ENCODE results near the gene LSAMP.
A peak's percentile ranks its signal among the peaks of the same experiment; 100 is the strongest.

LSAMP gene

GRCh38 chr3:115823083-115823482, 622.2 kb downstream of the LSAMP start:
- no peak overlapping the region for H3K27ac ChIP-seq
- POLR2A ChIA-PET (ENCODE audit: low non-redundant PET) = no interaction called here

GRCh38 chr3:115822579-115822978, 622.7 kb downstream of the LSAMP start:
- ChIA-PET CTCF (no interaction called here), POLR2A (ENCODE audit: low non-redundant PET) (no interaction called here)
- H3K27ac ChIP-seq = no peak overlapping the region
- DNase-seq (ENCODE audit: low spot score) = no peak
- no peak for TF ChIP-seq CTCF (conservative IDR thresholded peaks at IDR 0.05; ENCODE audit: low read depth)

More at GRCh38 chr3:115823083-115823482, 622.2 kb downstream of the LSAMP start:
- no peak for TF ChIP-seq CTCF (conservative IDR thresholded peaks at IDR 0.05; ENCODE audit: low read depth)
- CTCF ChIA-PET = interaction anchor here (1.1 kb wide), 1 partner anchor 13 kb away, joined by 3 read pairs; no protein-coding TSS in a partner anchor
- DNase-seq (ENCODE audit: low spot score) = no peak

- peak; percentile 61 for DNase-seq (ENCODE audit: low spot score)
- TF ChIP-seq CTCF (conservative IDR thresholded peaks at IDR 0.05; ENCODE audit: low read depth) = peak; percentile 97
- no peak overlapping the region for H3K27ac ChIP-seq
- POLR2A ChIA-PET (ENCODE audit: low non-redundant PET) = no interaction called here
- CTCF ChIA-PET = interaction anchor here (0.6 to 1.0 kb wide), 2 partner anchors 35 to 969 kb away, joined by 3 read pairs; no protein-coding TSS in a partner anchor
Measured at GRCh38 chr3:115819785-115820384, 625.4 kb downstream of the LSAMP start.

GRCh38 chr3:115814778-115815380, 630.4 kb downstream of the LSAMP start:
- POLR2A ChIA-PET (ENCODE audit: low non-redundant PET) = no interaction called here
- DNase-seq (ENCODE audit: low spot score) = peak; percentile 62

GRCh38 chr3:115814006-115814405, 631.3 kb downstream of the LSAMP start:
- no peak for TF ChIP-seq CTCF (conservative IDR thresholded peaks at IDR 0.05; ENCODE audit: low read depth)
- ChIA-PET CTCF (interaction anchor here (0.6 kb wide), 1 partner anchor 959 kb away, joined by 4 read pairs; no protein-coding TSS in a partner anchor), POLR2A (ENCODE audit: low non-redundant PET) (no interaction called here)
- DNase-seq (ENCODE audit: low spot score) = no peak
- H3K27ac ChIP-seq = no peak overlapping the region

More at GRCh38 chr3:115814778-115815380, 630.4 kb downstream of the LSAMP start:
- CTCF ChIA-PET = interaction anchor here (0.6 to 1.4 kb wide), 4 partner anchors 544 to 1011 kb away, joined by 3 to 6 read pairs (median 3); no protein-coding TSS in a partner anchor
- TF ChIP-seq CTCF (conservative IDR thresholded peaks at IDR 0.05; ENCODE audit: low read depth) = peak; percentile 86
- H3K27ac ChIP-seq = no peak overlapping the region

- POLR2A ChIA-PET (ENCODE audit: low non-redundant PET) = no interaction called here
- no peak overlapping the region for H3K27ac ChIP-seq
- no peak for TF ChIP-seq CTCF (conservative IDR thresholded peaks at IDR 0.05; ENCODE audit: low read depth)
- CTCF ChIA-PET = no interaction called here
- DNase-seq (ENCODE audit: low spot score) = no peak
Measured at GRCh38 chr3:115808816-115809215, 636.5 kb downstream of the LSAMP start.
